ENCODE measurements around the gene NCKAP1. TPM values are rescaled to one million over a fixed set of nuclear protein-coding genes. Genes with fewer than 3 reads are reported as not detected.

The NCKAP1 gene
- total and polyA plus RNA-seq, 10 of the 15 experiments (the other 5 are each of a cell fraction or from before 2014, with no cell fraction given) = 0.11 to 1.5 (median 0.52) TPM

DNA sequence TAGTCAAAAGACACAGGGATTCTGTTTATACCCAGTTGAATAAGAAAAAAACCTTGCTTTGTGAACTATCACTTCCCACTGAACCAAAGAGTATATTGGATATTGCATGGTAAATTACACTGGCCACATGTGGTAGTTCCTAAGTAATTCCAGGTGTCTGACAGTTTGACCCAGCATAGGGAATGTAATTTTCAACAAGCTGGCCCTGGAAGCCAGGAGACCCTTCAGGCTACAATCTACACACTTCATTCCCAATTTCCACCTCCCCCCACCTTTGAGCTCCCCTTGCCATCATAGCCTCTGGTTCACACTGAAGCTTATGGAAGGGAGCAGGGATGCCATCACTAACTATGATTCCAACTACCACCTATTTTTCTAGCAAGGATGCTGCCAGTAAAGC lies 174.6 kb downstream of the NCKAP1 start:
- TF ChIP-seq MTA3 (IDR thresholded peaks at IDR 0.05; ENCODE audit: borderline replicate concordance, low read length) = no peak
- no peak for TF ChIP-seq SIX5 (IDR thresholded peaks at IDR 0.05; ENCODE audit: low read depth, low read length, severe bottlenecking)
- no peak for TF ChIP-seq TCF3 (IDR thresholded peaks at IDR 0.05; ENCODE audit: borderline replicate concordance, insufficient read depth, low read depth, low read length)
- no peak for TF ChIP-seq CREB1 (IDR thresholded peaks at IDR 0.05; ENCODE audit: low read depth)
- TF ChIP-seq, protein P1, sequence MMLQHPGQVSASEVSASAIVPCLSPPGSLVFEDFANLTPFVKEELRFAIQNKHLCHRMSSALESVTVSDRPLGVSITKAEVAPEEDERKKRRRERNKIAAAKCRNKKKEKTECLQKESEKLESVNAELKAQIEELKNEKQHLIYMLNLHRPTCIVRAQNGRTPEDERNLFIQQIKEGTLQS (IDR thresholded peaks at IDR 0.05; ENCODE audit: borderline replicate concordance, extremely low read depth, low read depth, low read length) = no peak
- no peak for TF ChIP-seq FOXM1 (IDR thresholded peaks at IDR 0.05; ENCODE audit: low read depth, low read length)
- no peak for TF ChIP-seq POU2F2 (IDR thresholded peaks at IDR 0.05; ENCODE audit: borderline replicate concordance, low read depth, low read length)
- TF ChIP-seq JUNB (IDR thresholded peaks at IDR 0.05) = no peak
- TF ChIP-seq GATAD2B (conservative IDR thresholded peaks at IDR 0.05; ENCODE audit: low read depth) = no peak
- TF ChIP-seq SREBF1 (IDR thresholded peaks at IDR 0.05; ENCODE audit: low read length) = no peak
- no peak for TF ChIP-seq ZNF24 (IDR thresholded peaks at IDR 0.05)
- no peak for TF ChIP-seq ZZZ3 (IDR thresholded peaks at IDR 0.05; ENCODE audit: control insufficient read depth, insufficient read length, low read depth)
- no peak for TF ChIP-seq TCF12 (IDR thresholded peaks at IDR 0.05; ENCODE audit: low read depth, low read length)
- no peak for TF ChIP-seq RFX5 (IDR thresholded peaks at IDR 0.05; ENCODE audit: low read depth, low read length)
- no peak for TF ChIP-seq EGR1 (IDR thresholded peaks at IDR 0.05; ENCODE audit: borderline replicate concordance in 1 of 2, low read depth in 2 of 2, low read length in 2 of 2)
- no peak for TF ChIP-seq YY1 (IDR thresholded peaks at IDR 0.05; ENCODE audit: low read depth, low read length)
- no peak for TF ChIP-seq STAT3 (IDR thresholded peaks at IDR 0.05; ENCODE audit: low read depth, low read length)
- TF ChIP-seq ZSCAN29 (IDR thresholded peaks at IDR 0.05) = no peak
- TF ChIP-seq, protein P2, sequence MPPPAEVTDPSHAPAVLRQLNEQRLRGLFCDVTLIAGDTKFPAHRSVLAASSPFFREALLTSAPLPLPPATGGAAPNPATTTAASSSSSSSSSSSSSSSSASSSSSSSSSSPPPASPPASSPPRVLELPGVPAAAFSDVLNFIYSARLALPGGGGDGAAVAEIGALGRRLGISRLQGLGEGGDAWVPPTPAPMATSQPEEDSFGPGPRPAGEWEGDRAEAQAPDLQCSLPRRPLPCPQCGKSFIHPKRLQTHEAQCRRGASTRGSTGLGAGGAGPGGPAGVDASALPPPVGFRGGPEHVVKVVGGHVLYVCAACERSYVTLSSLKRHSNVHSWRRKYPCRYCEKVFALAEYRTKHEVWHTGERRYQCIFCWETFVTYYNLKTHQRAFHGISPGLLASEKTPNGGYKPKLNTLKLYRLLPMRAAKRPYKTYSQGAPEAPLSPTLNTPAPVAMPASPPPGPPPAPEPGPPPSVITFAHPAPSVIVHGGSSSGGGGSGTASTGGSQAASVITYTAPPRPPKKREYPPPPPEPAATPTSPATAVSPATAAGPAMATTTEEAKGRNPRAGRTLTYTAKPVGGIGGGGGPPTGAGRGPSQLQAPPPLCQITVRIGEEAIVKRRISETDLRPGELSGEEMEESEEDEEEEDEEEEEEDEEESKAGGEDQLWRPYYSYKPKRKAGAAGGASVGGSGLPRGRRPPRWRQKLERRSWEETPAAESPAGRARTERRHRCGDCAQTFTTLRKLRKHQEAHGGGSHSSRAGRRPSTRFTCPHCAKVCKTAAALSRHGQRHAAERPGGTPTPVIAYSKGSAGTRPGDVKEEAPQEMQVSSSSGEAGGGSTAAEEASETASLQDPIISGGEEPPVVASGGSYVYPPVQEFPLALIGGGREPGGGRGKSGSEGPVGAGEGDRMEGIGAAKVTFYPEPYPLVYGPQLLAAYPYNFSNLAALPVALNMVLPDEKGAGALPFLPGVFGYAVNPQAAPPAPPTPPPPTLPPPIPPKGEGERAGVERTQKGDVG (CRISPR knock-in tag; IDR thresholded peaks at IDR 0.05) = no peak
- TF ChIP-seq YBX1 (IDR thresholded peaks at IDR 0.05) = no peak
- no TSS peak for BruUV-seq (replicated peaks)
- CTCF ChIA-PET = no interaction called here
- Histone ChIP-seq H3K4me1 (ENCODE audit: control insufficient read depth, insufficient read depth, low read length) (no peaks in the 10 kb centered on the region), H3K36me3 (ENCODE audit: control insufficient read depth in 2 of 2, insufficient read depth in 2 of 2, low read length in 1 of 2) (no peaks in the 10 kb centered on the region), H3K9me3 (replicated peaks; ENCODE audit: control insufficient read depth, insufficient read depth, low read length) (no peaks in the 10 kb centered on the region), H3K4me2 (ENCODE audit: control insufficient read depth, insufficient read depth) (no peak overlapping the region), H3K79me2 (ENCODE audit: control insufficient read depth, insufficient read depth, low read length) (no peaks in the 10 kb centered on the region), H2AFZ (ENCODE audit: control insufficient read depth, low read depth, low read length) (no peak overlapping the region), H3K27me3 (replicated peaks in 1 of 2; ENCODE audit: control insufficient read depth in 2 of 2, insufficient read depth in 2 of 2, low read length in 1 of 2) (peaks cover 8 to 17% of the 10 kb centered on the region in 2 experiments), H3K9ac (ENCODE audit: control insufficient read depth, insufficient read depth, low read length) (no peak overlapping the region), H3K27ac (ENCODE audit: control insufficient read depth, insufficient read depth) (no peak overlapping the region), H3K4me3 (no peak overlapping the region), H4K20me1 (ENCODE audit: control insufficient read depth, insufficient read depth) (no peaks in the 10 kb centered on the region)
- in situ Hi-C loops (cut with MboI) (no loop called here), intact Hi-C loops (cut with micrococcal nuclease; ENCODE audit: unreplicated experiment) (no loop called here)
- FAIRE-seq (no peak), ATAC-seq (no peak), DNase-seq (ENCODE audit: low read depth, low spot score) (no peak)
- POLR2A ChIA-PET = no interaction called here
- RAD21 ChIA-PET (ENCODE audit: unreplicated experiment) = no interaction called here
- SMC1A ChIA-PET (ENCODE audit: uncharacterized antibody, unreplicated experiment) = interaction anchor here (1.9 kb wide), 1 partner anchor 28 kb away, joined by 4 read pairs; no protein-coding TSS in a partner anchor
